ENCODE data around the gene NFKB1.

NFKB1 gene

DNA sequence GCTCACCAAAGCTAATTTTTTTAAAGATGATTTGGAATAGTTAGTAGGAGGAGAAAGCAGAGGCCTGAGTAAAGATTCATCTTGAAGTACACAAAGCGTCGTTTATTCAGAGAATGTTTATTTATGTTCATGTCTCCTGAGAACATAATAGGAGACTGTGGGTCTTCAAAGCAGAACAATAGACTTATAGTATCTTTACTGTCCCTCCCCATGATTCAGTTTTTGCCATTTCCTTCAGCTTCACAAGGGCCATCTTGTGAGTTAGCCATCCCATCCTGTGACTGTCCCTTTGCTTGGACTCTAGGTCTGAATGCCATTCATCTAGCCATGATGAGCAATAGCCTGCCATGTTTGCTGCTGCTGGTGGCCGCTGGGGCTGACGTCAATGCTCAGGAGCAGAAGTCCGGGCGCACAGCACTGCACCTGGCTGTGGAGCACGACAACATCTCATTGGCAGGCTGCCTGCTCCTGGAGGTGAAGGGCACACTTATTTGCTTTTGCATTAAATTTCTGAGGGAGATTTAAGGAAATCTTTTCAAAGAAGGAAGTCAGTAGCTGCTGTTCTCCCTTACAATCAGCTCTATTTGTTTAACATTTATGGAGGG is 105.8 kb downstream of the NFKB1 start:
- TF ChIP-seq, protein P1, sequence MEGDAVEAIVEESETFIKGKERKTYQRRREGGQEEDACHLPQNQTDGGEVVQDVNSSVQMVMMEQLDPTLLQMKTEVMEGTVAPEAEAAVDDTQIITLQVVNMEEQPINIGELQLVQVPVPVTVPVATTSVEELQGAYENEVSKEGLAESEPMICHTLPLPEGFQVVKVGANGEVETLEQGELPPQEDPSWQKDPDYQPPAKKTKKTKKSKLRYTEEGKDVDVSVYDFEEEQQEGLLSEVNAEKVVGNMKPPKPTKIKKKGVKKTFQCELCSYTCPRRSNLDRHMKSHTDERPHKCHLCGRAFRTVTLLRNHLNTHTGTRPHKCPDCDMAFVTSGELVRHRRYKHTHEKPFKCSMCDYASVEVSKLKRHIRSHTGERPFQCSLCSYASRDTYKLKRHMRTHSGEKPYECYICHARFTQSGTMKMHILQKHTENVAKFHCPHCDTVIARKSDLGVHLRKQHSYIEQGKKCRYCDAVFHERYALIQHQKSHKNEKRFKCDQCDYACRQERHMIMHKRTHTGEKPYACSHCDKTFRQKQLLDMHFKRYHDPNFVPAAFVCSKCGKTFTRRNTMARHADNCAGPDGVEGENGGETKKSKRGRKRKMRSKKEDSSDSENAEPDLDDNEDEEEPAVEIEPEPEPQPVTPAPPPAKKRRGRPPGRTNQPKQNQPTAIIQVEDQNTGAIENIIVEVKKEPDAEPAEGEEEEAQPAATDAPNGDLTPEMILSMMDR (IDR thresholded peaks at IDR 0.05; ENCODE audit: low read length, missing control alignments) = no peak
- no peak for DNase-seq (ENCODE audit: low read depth)
- no peak overlapping the region for H3K4me3 ChIP-seq (replicated peaks; ENCODE audit: low read depth, low read length)

DNA sequence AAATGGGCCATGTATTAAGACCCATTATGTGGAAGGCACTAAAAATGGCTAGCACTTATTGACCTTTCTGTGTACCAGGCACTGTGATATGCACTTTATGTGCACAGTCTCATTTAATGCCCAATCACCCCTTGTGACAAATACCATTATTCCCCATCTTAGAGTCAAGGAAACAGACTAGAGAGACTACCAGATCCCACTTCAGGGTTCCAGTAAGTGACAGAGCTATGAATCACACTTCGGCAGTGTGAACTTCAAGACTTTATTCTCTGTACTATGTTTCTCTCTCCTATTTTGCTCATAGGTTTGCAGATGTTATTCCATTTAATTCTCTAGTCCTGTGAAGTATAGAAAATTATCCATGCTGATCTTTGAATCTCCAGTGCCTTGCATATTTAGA is 107.0 kb downstream of the NFKB1 start:
- H3K4me3 ChIP-seq (replicated peaks; ENCODE audit: low read depth, low read length) = no peak overlapping the region
- TF ChIP-seq, protein P1 (IDR thresholded peaks at IDR 0.05; ENCODE audit: low read length, missing control alignments) = no peak
- no peak for DNase-seq (ENCODE audit: low read depth)

DNA sequence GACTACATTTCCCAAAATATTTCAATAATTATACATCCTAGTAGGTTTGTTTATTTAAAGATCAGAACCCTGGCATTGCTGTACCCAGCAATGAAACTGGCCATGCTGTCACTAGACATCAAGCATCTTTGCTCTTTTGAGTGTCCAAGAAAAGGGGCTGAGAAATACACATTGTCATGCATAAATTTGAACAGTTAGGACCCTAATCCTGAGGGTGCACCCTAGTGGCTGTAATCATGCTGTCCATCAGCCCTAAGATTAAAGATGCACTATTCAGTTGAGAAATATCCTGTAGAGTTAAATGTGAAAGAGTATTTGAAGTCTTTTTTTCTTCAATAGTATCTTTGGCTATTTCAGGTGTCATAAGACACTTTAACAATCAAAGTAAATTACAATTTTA is 108.8 kb downstream of the NFKB1 start:
- peak; percentile 37 for DNase-seq (ENCODE audit: low read depth)
- TF ChIP-seq, protein P1 (IDR thresholded peaks at IDR 0.05; ENCODE audit: low read length, missing control alignments) = peak; percentile 39
- H3K4me3 ChIP-seq (replicated peaks; ENCODE audit: low read depth, low read length) = no peak overlapping the region

DNA sequence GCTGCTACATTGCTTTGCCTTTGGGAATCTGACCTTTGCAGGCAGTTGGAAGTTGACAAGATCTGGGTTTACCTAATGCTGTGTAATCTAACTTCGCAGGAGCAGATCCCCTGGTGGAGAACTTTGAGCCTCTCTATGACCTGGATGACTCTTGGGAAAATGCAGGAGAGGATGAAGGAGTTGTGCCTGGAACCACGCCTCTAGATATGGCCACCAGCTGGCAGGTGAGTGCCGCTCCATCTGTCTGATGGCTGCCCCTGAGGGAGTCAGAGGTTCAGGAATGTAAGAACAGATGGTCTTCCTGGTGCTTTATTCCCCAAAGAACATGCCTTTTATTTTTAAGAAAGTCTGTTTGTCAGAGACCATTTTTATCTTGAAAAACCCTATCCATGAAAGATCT is 109.3 kb downstream of the NFKB1 start:
- DNase-seq (ENCODE audit: low read depth) = no peak
- TF ChIP-seq, protein P1 (IDR thresholded peaks at IDR 0.05; ENCODE audit: low read length, missing control alignments) = no peak
- H3K4me3 ChIP-seq (replicated peaks; ENCODE audit: low read depth, low read length) = no peak overlapping the region

DNA sequence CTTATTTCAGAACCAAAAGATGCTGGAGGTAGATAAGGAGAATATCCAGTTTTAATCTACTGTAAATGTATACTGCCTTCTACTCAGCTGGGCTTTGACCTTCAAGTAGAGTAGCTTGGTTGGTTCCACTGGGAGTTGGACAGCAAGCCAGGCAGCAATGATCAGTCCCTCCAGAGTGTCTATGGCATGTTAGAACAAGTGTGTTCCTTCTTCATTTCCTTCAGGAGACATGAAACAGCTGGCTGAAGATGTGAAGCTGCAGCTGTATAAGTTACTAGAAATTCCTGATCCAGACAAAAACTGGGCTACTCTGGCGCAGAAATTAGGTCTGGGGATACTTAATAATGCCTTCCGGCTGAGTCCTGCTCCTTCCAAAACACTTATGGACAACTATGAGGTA is 111.1 kb downstream of the NFKB1 start:
- TF ChIP-seq, protein P1 (IDR thresholded peaks at IDR 0.05; ENCODE audit: low read length, missing control alignments) = no peak
- H3K4me3 ChIP-seq (replicated peaks; ENCODE audit: low read depth, low read length) = no peak overlapping the region
- no peak for DNase-seq (ENCODE audit: low read depth)

DNA sequence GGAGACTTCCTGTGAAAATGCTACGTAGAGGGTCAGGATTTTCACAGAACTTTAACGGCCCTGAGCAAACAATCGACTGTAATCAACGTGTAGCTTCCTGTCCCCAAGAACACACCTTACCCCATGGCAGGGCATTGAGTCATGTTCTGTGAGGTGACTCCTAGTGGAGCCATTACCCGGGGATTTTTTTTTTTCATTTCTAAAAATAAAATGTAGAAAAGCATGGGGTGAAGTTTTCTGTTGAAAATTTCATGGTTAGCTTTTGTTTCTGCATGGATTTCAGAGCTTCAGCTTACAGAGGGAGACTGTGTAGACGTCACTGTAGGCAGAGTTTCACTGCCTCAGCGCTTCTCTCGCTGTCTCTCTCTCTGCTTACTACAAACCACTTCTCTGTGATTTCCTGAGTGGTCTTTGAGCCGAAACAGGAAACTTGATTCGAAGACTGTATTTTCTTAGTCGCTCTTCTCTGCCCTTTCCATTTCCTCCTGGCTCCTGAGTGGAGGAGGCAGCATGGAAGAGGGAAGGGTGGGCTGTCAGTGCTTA is 111.7 kb downstream of the NFKB1 start:
- TF ChIP-seq, protein P1 (IDR thresholded peaks at IDR 0.05; ENCODE audit: low read length, missing control alignments) = no peak
- H3K4me3 ChIP-seq (replicated peaks; ENCODE audit: low read depth, low read length) = no peak overlapping the region
- DNase-seq (ENCODE audit: low read depth) = no peak

DNA sequence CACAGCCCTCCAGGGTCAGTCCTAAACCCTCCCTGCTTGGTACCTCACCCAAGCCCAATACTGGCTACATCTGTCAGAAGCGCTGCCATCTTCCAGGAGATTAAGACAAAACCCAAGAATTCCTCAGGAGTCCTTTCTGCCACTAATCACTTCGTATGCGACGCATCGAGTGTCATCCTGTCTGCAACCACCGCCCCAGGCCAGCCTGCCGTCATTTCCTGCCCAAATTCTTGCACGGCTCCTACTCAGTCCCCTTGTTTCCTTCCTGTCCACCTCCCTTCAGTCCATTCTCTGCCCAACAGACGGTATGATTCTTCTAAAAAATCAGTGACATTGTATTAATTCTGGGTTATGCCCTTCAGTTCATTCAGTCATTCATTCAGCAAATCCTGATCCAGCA is 113.6 kb downstream of the NFKB1 start:
- no peak for DNase-seq (ENCODE audit: low read depth)
- TF ChIP-seq, protein P1 (IDR thresholded peaks at IDR 0.05; ENCODE audit: low read length, missing control alignments) = no peak
- H3K4me3 ChIP-seq (replicated peaks; ENCODE audit: low read depth, low read length) = no peak overlapping the region

Data from fibroblast of pulmonary artery (primary cell).